ENCODE data around the gene ATF3.

- TF ChIP-seq, protein P1, sequence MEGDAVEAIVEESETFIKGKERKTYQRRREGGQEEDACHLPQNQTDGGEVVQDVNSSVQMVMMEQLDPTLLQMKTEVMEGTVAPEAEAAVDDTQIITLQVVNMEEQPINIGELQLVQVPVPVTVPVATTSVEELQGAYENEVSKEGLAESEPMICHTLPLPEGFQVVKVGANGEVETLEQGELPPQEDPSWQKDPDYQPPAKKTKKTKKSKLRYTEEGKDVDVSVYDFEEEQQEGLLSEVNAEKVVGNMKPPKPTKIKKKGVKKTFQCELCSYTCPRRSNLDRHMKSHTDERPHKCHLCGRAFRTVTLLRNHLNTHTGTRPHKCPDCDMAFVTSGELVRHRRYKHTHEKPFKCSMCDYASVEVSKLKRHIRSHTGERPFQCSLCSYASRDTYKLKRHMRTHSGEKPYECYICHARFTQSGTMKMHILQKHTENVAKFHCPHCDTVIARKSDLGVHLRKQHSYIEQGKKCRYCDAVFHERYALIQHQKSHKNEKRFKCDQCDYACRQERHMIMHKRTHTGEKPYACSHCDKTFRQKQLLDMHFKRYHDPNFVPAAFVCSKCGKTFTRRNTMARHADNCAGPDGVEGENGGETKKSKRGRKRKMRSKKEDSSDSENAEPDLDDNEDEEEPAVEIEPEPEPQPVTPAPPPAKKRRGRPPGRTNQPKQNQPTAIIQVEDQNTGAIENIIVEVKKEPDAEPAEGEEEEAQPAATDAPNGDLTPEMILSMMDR (IDR thresholded peaks at IDR 0.05), result no peak
- TF ChIP-seq POLR2A (IDR thresholded peaks at IDR 0.05), result no peak
These were observed 6.6 kb downstream of the ATF3 start for GRCh38 chr1:212615201-212615470.

Measured in uterus (tissue), 2 donors.